Endodermal cell (in vitro differentiated cells): ENCODE data around the gene ATP2B2. TPM values are rescaled to one million over a fixed set of nuclear protein-coding genes. Genes with fewer than 3 reads are reported as not detected.
"Not testable (repeated sequence)": the region's sequence is repeated elsewhere in the genome, so short reads cannot be mapped to it uniquely, and the experiment has no call there.

Experiments
- DNase-seq: peaks from one replicate; pipeline ENCODE4 v3.0.0-alpha.2; 2017
- H3K27ac ChIP-seq: 2 replicates; pipeline ENCODE4 v1.5.1; 2013; ENCODE audit warnings: mild to moderate bottlenecking, low read depth, low read length, moderate library complexity
- H3K27me3 ChIP-seq: 2 replicates; pipeline ENCODE4 v1.6.1; 2013; ENCODE audit warnings: mild to moderate bottlenecking, low read length, moderate library complexity; ENCODE audit not compliant: insufficient read depth, control insufficient read depth, poor library complexity, severe bottlenecking
- H3K36me3 ChIP-seq: 2 replicates; pipeline ENCODE4 v1.7.0; 2013; ENCODE audit warnings: mild to moderate bottlenecking, low read length, moderate library complexity; ENCODE audit not compliant: control insufficient read depth, insufficient read depth
- H3K4me1 ChIP-seq: one replicate; pipeline ENCODE4 v1.7.0; 2013; ENCODE audit warnings: low read length; ENCODE audit not compliant: control insufficient read depth, insufficient read depth
- H3K4me3 ChIP-seq: 2 replicates; pipeline ENCODE4 v1.5.1; 2013; ENCODE audit warnings: mild to moderate bottlenecking, low read length, moderate library complexity
- H3K9ac ChIP-seq: 2 replicates; pipeline ENCODE4 v1.6.1; 2013; ENCODE audit warnings: mild to moderate bottlenecking, low read length, moderate library complexity; ENCODE audit not compliant: poor library complexity, severe bottlenecking; ENCODE audit errors: extremely low read depth
- H3K9me3 ChIP-seq: 2 replicates; pipeline ENCODE4 v1.6.1; 2013; ENCODE audit warnings: mild to moderate bottlenecking, low read length, moderate library complexity; ENCODE audit not compliant: control insufficient read depth
- H3K27ac Mint-ChIP-seq: 2 replicates; pipeline ENCODE4 v1.8.0; 2020; ENCODE audit warnings: mixed read lengths
- H3K27me3 Mint-ChIP-seq: 2 replicates; pipeline ENCODE4 v1.8.0; 2021; ENCODE audit warnings: mild to moderate bottlenecking, mixed read lengths; ENCODE audit not compliant: insufficient read depth
- H3K36me3 Mint-ChIP-seq: 2 replicates; pipeline ENCODE4 v1.8.0; 2020; ENCODE audit warnings: low read depth, mixed read lengths
- H3K4me1 Mint-ChIP-seq: 2 replicates; pipeline ENCODE4 v1.8.0; 2020; ENCODE audit warnings: mixed read lengths
- H3K4me3 Mint-ChIP-seq: 2 replicates; pipeline ENCODE4 v1.8.0; 2020; ENCODE audit warnings: mild to moderate bottlenecking, moderate library complexity, mixed read lengths
- H3K9me3 Mint-ChIP-seq: 2 replicates; pipeline ENCODE4 v1.8.0; 2020; ENCODE audit warnings: mild to moderate bottlenecking, mixed read lengths
- CTCF ChIP-seq: fragments of 200-600 bp; sonication (generic); conservative IDR thresholded peaks from 2 replicates; pipeline ENCODE4 v1.5.0; 2021; ENCODE audit warnings: antibody characterized with exemption, mild to moderate bottlenecking
- WGBS, 2 experiments: methylation state at CpG; one replicate each; pipeline versions ENCODE4 v1.1.5 to v1.1.7; 2013; ENCODE audit warnings: missing lambda C conversion rate in 2 of 2, mixed read lengths in 1 of 2; ENCODE audit not compliant: insufficient coverage in 1 of 2, insufficient read length in 1 of 2; 5-methylcytosine and 5-hydroxymethylcytosine counted together
- total RNA-seq, 2 donors: library from RNA; stranded (reverse); fragmentation: NEBNext Ultra II Directional in 1 of 2; extraction: Animal tissue kit (Norgen Biotek cat#: 25700) in 1 of 2; gene quantifications; 2 replicates in 1 of 2; 3 replicates in 1 of 2; pipeline ENCODE4 v1.2.1, GENCODE V29; 2021

The ATP2B2 gene
- total RNA-seq, 2 donors from 2014 or later: 0.09 TPM; not detected in 1

- H3K36me3 ChIP-seq: peaks cover 67% of the 10 kb centered on the region
- H3K27ac Mint-ChIP-seq: no peak overlapping the region
- DNase-seq: peak; percentile 40
- H3K4me1 ChIP-seq: no peaks in the 10 kb centered on the region
- no peak overlapping the region for H3K9ac ChIP-seq
- peaks cover 67% of the 10 kb centered on the region for H3K36me3 Mint-ChIP-seq
- H3K27me3 Mint-ChIP-seq: no peaks in the 10 kb centered on the region
- H3K9me3 Mint-ChIP-seq: no peaks in the 10 kb centered on the region
- H3K4me3 ChIP-seq: no peak overlapping the region
- TF ChIP-seq CTCF: no peak
- no peaks in the 10 kb centered on the region for H3K9me3 ChIP-seq
- H3K27ac ChIP-seq: no peak overlapping the region
- H3K4me1 Mint-ChIP-seq: no peaks in the 10 kb centered on the region
- H3K27me3 ChIP-seq: no peaks in the 10 kb centered on the region
- 90 to 91% methylated on average over 9 of the region's 9 CpGs for WGBS, 2 experiments
- H3K4me3 Mint-ChIP-seq: no peak overlapping the region
Measured at GRCh38 chr3:10300087-10300486, 205.3 kb downstream of the ATP2B2 start.

GRCh38 chr3:10299679-10300078 is 205.7 kb downstream of the ATP2B2 start:
- no peak overlapping the region for H3K4me3 ChIP-seq
- no peak overlapping the region for H3K9ac ChIP-seq
- H3K9me3 ChIP-seq: no peaks in the 10 kb centered on the region
- peak; percentile 26 for DNase-seq
- Mint-ChIP-seq H3K27me3 (no peaks in the 10 kb centered on the region), H3K4me3 (no peak overlapping the region), H3K4me1 (no peaks in the 10 kb centered on the region), H3K27ac (no peak overlapping the region), H3K36me3 (peaks cover 65% of the 10 kb centered on the region), H3K9me3 (no peaks in the 10 kb centered on the region)
- WGBS, 2 experiments: 95 to 97% methylated on average over 4 to 6 of the region's 6 CpGs
- TF ChIP-seq CTCF: no peak
- no peaks in the 10 kb centered on the region for H3K27me3 ChIP-seq
- H3K36me3 ChIP-seq: peaks cover 66% of the 10 kb centered on the region
- H3K4me1 ChIP-seq: no peaks in the 10 kb centered on the region
- no peak overlapping the region for H3K27ac ChIP-seq

GRCh38 chr3:10299175-10299574 is 206.2 kb downstream of the ATP2B2 start:
- H3K27me3 Mint-ChIP-seq: no peaks in the 10 kb centered on the region
- Histone ChIP-seq H3K4me3 (no peak overlapping the region), H3K4me1 (no peaks in the 10 kb centered on the region), H3K36me3 (peaks cover 61% of the 10 kb centered on the region), H3K9ac (no peak overlapping the region), H3K9me3 (no peaks in the 10 kb centered on the region), H3K27ac (no peak overlapping the region), H3K27me3 (no peaks in the 10 kb centered on the region)
- DNase-seq: peak; percentile 40
- H3K27ac Mint-ChIP-seq: no peak overlapping the region
- H3K36me3 Mint-ChIP-seq: peaks cover 63% of the 10 kb centered on the region
- no peaks in the 10 kb centered on the region for H3K9me3 Mint-ChIP-seq
- TF ChIP-seq CTCF: peak; percentile 21
- no peaks in the 10 kb centered on the region for H3K4me1 Mint-ChIP-seq
- 75 to 100% methylated on average over 1 to 2 of the region's 2 CpGs for WGBS, 2 experiments
- no peak overlapping the region for H3K4me3 Mint-ChIP-seq

GRCh38 chr3:10298064-10298463 is 207.3 kb downstream of the ATP2B2 start:
- not testable (repeated sequence) for H3K9me3 ChIP-seq, H3K4me1 ChIP-seq, H3K9ac ChIP-seq, H3K4me3 ChIP-seq, H3K4me3 Mint-ChIP-seq, H3K4me1 Mint-ChIP-seq, H3K27me3 Mint-ChIP-seq, H3K27ac ChIP-seq, DNase-seq, H3K27me3 ChIP-seq, H3K27ac Mint-ChIP-seq, H3K9me3 Mint-ChIP-seq
- peaks cover 50% of the 10 kb centered on the region for H3K36me3 ChIP-seq
- peaks cover 56% of the 10 kb centered on the region for H3K36me3 Mint-ChIP-seq
- no CpG with 5 or more reads among the region's 1 CpG for WGBS, 2 experiments
